SK-N-MC (cell line): ENCODE measurements around the gene NT5C3B.

Source experiments
- EZH2 ChIP-seq: fragments of 200-600 bp; sonication (generic); IDR thresholded peaks from one replicate; pipeline ENCODE4 v1.6.1; 2017; ENCODE audit warnings: antibody characterized with exemption
- POLR2AphosphoS5 ChIP-seq: IDR thresholded peaks from 2 replicates; pipeline ENCODE4 v1.6.1; 2012; ENCODE audit warnings: mild to moderate bottlenecking, low read depth, low read length, borderline replicate concordance

- TF ChIP-seq EZH2 (no peak), POLR2AphosphoS5 (no peak)
Observed at GRCh38 chr17:41779954-41780353, 56.1 kb downstream of the NT5C3B start.
